GM12872 (cell line): ENCODE measurements around the gene BBLN.

ENCODE experiments used
- CTCF ChIP-seq: IDR thresholded peaks from 3 replicates; pipeline ENCODE4 v1.5.1; 2011; ENCODE audit warnings: low read depth, mild to moderate bottlenecking, low read length, moderate library complexity; ENCODE audit not compliant: insufficient read depth

Gene BBLN

GRCh38 chr9:128151309-128152132, 8.5 kb upstream of the BBLN start:
- TF ChIP-seq CTCF = no peak

GRCh38 chr9:128152133-128153059, 7.7 kb upstream of the BBLN start:
- TF ChIP-seq CTCF = no peak

- TF ChIP-seq CTCF = no peak
Measured at GRCh38 chr9:128153060-128153946, 6.8 kb upstream of the BBLN start.

- TF ChIP-seq CTCF = no peak
Measured at GRCh38 chr9:128153947-128154695, 5.9 kb upstream of the BBLN start.

- TF ChIP-seq CTCF = no peak
Measured at GRCh38 chr9:128155736-128156500, 4.1 kb upstream of the BBLN start.

- no peak for TF ChIP-seq CTCF
Measured at GRCh38 chr9:128159522-128159783, 612 bp upstream of the BBLN start.
